ENCODE results near the gene CDHR4.
"Not testable (repeated sequence)": the region's sequence is repeated elsewhere in the genome, so short reads cannot be mapped to it uniquely, and the experiment has no call there.

CDHR4 gene, protein sequence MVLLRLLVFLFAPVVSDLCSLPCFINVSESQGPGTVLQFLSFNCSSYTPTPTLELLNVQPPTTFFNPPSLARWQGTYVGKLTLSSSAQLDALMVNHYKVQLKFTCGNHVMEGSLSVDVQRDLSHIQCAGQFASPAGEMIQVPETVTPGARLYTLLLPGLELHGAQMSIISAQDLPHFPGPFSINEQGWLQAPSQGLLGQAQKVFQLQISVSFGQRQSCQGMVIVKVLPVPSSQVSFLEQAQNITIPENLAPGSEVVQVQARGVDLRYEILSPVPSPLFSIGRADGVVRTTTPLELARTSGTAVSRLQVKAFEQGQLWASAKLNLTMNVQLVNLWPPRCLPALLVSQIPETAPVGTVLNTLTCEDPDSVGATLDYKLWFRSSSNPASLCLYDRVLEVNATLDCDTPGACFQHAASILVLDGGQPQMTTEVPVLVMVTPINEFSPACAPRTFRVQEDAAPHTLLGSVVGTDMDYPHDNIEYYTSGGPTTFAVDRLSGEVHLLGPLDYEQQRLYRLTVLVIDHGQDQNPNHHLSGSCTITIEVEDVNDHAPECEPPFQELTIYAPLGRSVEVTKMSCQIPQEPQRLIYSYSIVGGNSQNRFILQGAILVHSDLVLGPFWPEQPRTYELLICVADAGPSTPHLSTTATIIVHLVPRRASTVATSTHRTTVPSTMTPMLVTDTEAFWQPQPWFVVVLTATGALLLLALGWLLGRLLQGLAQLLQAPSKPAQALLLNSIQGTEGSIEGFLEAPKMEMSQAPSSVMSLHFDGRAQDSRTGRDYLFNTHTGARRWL

DNA sequence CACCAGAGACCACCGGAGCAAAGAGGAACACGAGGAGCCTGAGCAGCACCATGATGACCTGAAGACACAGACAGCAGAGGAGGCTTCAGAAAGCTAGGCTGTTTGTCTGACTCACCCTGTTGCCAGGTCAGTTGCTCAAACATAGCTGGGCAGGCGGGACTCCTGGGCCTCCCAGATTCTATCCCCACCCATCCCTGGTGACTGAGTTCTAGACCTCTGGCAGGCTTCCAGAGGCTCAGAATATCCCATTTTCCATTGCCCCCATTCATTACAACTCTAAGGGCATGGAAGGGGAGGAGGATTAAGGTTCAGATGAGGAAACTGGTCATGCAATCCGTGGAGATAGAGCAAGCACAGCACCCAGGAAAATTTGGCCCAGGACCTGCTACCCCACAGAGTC lies at the start of gene CDHR4:
CDHR4 (minus strand) TSS at position 113 of the 400 bp plus-strand sequence; CDS start at position 52, 61 bp downstream.
- no peak for DNase-seq (ENCODE audit: low spot score)

GRCh38 chr3:49845694-49846093 lies 46.0 kb upstream of the CDHR4 start:
- no peak for DNase-seq (ENCODE audit: low spot score)

GRCh38 chr3:49844464-49845183 lies 45.0 kb upstream of the CDHR4 start:
- DNase-seq (ENCODE audit: low spot score), result no peak

DNA sequence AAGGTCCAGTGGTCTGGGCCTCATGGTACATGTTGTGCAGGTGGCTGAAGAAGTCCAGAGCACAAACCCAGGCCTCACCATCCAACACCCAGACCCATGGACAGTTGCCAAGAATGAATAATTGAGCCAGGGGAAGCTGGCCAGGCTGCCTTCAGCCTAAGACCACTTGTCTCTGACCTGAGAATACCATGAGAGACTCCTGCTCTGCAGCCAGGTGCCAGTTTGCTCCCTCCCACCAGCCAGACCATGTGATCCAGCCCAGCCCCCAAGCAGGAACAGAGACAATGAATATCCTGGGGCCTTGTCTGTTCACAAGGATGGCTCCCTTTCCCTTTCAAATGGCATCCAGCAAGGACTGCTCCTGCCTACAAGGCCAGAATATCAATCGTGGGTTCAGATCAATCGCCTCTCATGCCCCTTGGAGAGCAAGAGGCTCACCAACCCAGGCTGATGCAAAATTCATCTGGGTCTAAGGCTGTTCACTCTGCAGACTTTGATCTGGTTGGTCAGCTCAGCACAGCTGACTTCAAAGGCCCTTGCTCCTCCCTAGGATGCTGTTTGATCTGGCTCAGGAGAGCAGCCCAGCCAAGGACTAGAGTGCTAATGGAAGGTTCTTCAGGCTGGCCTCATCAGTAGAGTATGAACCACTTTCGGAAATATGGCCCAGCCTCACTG lies 43.3 kb upstream of the CDHR4 start:
- DNase-seq (ENCODE audit: low spot score), result no peak

- peak; percentile 81 for DNase-seq (ENCODE audit: low spot score)
Measured at GRCh38 chr3:49841806-49842205, 42.1 kb upstream of the CDHR4 start.

- no peak for DNase-seq (ENCODE audit: low spot score)
Measured at GRCh38 chr3:49841126-49841696, 41.5 kb upstream of the CDHR4 start.

GRCh38 chr3:49840388-49840787 lies 40.7 kb upstream of the CDHR4 start:
- DNase-seq (ENCODE audit: low spot score), result no peak

- DNase-seq (ENCODE audit: low spot score), result peak; percentile 93
Measured at GRCh38 chr3:49839193-49839809, 39.6 kb upstream of the CDHR4 start.

GRCh38 chr3:49831341-49831740 lies 31.7 kb upstream of the CDHR4 start:
- no peak for DNase-seq (ENCODE audit: low spot score)

GRCh38 chr3:49826016-49826415 lies 26.3 kb upstream of the CDHR4 start:
- DNase-seq (ENCODE audit: low spot score), result no peak

DNA sequence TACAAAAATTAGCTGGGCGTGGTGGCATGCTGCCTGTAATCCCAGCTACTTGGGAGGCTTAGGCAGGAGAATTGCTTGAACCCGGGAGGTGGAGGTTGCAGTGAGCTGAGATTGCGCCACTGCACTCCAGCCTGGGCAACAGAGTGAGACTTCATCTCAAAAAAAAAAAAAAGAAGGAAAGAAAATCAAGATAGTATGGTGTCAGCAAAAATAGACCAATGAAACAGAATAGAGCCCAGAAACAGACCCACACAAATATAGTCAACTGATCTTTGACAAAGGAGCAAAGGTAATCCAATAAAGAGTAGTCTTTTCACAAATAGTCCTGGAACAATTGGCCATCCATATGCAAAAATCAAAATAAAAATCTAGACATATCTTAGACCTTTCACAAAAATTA lies 23.5 kb upstream of the CDHR4 start:
- DNase-seq (ENCODE audit: low spot score), result not testable (repeated sequence)

- DNase-seq (ENCODE audit: low spot score), result peak; percentile 71
Measured at GRCh38 chr3:49813497-49814174, 14.0 kb upstream of the CDHR4 start, which contains the start of gene UBA7. TSS of gene UBA7 (minus strand) at chr3:49813953. CDS start at chr3:49813787, 166 bp downstream.

GRCh38 chr3:49812916-49813496 lies 13.3 kb upstream of the CDHR4 start:
- DNase-seq (ENCODE audit: low spot score), result no peak

GRCh38 chr3:49807431-49808114 lies 7.9 kb upstream of the CDHR4 start:
- no peak for DNase-seq (ENCODE audit: low spot score)

DNA sequence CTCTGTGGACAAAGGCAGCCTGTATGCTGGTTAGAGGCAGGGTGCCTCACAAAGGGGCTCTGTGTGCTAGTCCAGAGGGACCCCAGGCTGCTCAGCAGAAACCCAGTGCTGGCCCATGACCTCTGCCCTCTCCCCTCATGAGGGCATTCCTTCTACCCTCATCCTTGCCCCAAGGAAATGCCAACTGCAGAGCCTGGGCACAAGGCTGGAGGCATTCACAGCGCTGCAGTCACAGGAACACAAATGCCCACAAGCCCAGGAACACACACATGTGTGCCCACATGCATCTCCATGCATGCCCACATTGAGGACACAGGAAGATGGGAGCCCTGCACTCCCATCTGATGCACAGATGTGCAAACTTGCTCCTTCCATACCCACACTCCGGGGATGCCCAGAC lies 7.2 kb upstream of the CDHR4 start:
- DNase-seq (ENCODE audit: low spot score), result no peak

- peak; percentile 51 for DNase-seq (ENCODE audit: low spot score)
Measured at GRCh38 chr3:49805897-49806701, 6.4 kb upstream of the CDHR4 start.

- DNase-seq (ENCODE audit: low spot score), result peak; percentile 78
Measured at GRCh38 chr3:49805367-49805782, 5.7 kb upstream of the CDHR4 start.

Measured in Ammon's horn (tissue), 1 donor.